ENCODE results near the gene WDR47.

- TF ChIP-seq CTCF (IDR thresholded peaks at IDR 0.05): no peak
- peak; percentile 50; the same call in 1 of the 2 replicates for TF ChIP-seq MAX (IDR thresholded peaks at IDR 0.05)
- no peak for TF ChIP-seq MAZ (IDR thresholded peaks at IDR 0.05; ENCODE audit: borderline replicate concordance, low read depth, low read length)
- TF ChIP-seq POLR2A (IDR thresholded peaks at IDR 0.05; ENCODE audit: low read length): peak; percentile 93
- TF ChIP-seq PHF8 (IDR thresholded peaks at IDR 0.05; ENCODE audit: borderline replicate concordance, low read depth): peak; percentile 52; the same call in 1 of the 2 replicates
- no peak for TF ChIP-seq KDM1A (IDR thresholded peaks at IDR 0.05; ENCODE audit: low read depth)
- TF ChIP-seq REST (IDR thresholded peaks at IDR 0.05): no peak
- no peak for TF ChIP-seq ESRRA (IDR thresholded peaks at IDR 0.05; ENCODE audit: borderline replicate concordance, low read length)
- no peak for TF ChIP-seq JUN (IDR thresholded peaks at IDR 0.05)
- no peak for TF ChIP-seq RAD21 (conservative IDR thresholded peaks at IDR 0.05 in 1 of 2, IDR thresholded peaks at IDR 0.05 in 1 of 2)
- TF ChIP-seq CHD2 (IDR thresholded peaks at IDR 0.05; ENCODE audit: low read length, partially characterized antibody): no peak
- TF ChIP-seq HDAC2 (IDR thresholded peaks at IDR 0.05): no peak
- no peak; the same call in 1 of the 2 replicates for TF ChIP-seq RNF2 (IDR thresholded peaks at IDR 0.05; ENCODE audit: borderline replicate concordance, low read depth)
- TF ChIP-seq ZNF302 (CRISPR knock-in tag; IDR thresholded peaks at IDR 0.05): no peak
Observed at GRCh38 chr1:109041621-109042468, at the start of gene WDR47.

All from A549 (cell line).